Lower leg skin (tissue), 4 donors: ENCODE data around the gene MRPL38. TPM values are rescaled to one million over a fixed set of nuclear protein-coding genes. Genes with fewer than 3 reads are reported as not detected.

Source experiments
- DNase-seq, 2 donors: peaks; one replicate each; pipeline ENCODE4 v3.0.0-alpha.2; 2019; ENCODE audit warnings: low spot score in 2 of 2
- H3K4me3 ChIP-seq: fragments of 200-600 bp; sonication (generic); 2 replicates; pipeline ENCODE4 v1.5.1; 2017; ENCODE audit warnings: mild to moderate bottlenecking, low read depth; ENCODE audit not compliant: poor library complexity, severe bottlenecking
- POLR2A ChIP-seq, 2 donors: fragments of 450-650 bp; IDR thresholded peaks; one replicate each; pipeline ENCODE4 v1.6.1; 2016 to 2017; ENCODE audit warnings: antibody characterized with exemption in 2 of 2, mild to moderate bottlenecking in 1 of 2, moderate library complexity in 1 of 2
- WGBS, 2 donors: methylation state at CpG; one replicate each; pipeline ENCODE4 v1.1.5; 2018; 5-methylcytosine and 5-hydroxymethylcytosine counted together
- intact Hi-C: fragments of 100-400 bp; cut with DNase I; formaldehyde crosslinking; loops from one replicate; pipeline ENCODE4 v1.15.0; 2023; ENCODE audit warnings: low total_unique reads
- total RNA-seq, 4 donors: library from RNA; depleted of rRNA; stranded (reverse); fragments of >200 nt; gene quantifications; one replicate each; pipeline ENCODE4 v1.1.0, GENCODE V29; 2016
- TF ChIP-seq, protein P1 (sequence below), 3 donors: fragments of 450-650 bp; IDR thresholded peaks; one replicate each; pipeline ENCODE4 v1.5.1; 2016; ENCODE audit warnings: antibody characterized with exemption in 3 of 3, mild to moderate bottlenecking in 3 of 3, moderate library complexity in 2 of 3

MRPL38 gene
- total RNA-seq, 4 donors from 2014 or later: 36.5 to 64.7 (median 49.0) TPM

DNA sequence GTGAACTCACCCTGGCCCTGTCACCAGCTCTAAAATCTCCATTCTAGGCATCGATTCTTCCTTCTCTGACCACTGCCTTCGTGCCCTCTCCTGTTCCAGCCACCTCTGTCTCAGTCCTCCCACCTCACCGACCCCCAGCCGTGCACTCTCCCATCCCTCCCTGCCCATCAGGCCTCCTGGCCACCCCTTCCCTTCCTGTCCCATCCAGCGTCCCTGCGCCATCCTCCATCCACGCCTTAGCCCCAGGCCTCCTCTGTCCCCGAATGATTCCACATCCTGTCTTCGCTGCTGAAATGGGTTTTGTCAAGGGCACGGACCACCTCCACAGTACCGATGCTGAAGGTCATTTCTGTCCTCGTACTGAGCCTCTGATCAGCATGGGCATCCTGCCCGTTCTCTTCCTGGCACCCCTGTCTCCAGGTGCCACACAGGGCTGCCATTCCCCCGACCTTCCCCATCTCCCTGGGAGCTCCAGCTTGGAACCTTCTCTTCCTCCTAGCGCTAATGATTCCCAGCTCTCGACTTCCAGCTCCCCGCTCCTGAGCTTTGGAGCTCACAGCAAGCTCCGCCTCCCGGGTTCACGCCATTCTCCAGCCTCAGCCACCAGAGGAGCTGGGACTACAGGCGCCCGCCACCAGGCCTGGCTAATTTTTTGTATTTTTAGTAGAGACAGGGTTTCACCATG, 10.5 kb downstream of the MRPL38 start:
- 61 to 64% methylated on average over 22 of the region's 22 CpGs for WGBS, 2 donors
- H3K4me3 ChIP-seq: no peak overlapping the region
- intact Hi-C loops: no loop called here
- peak in 1 of 2 donors; percentile 79 for DNase-seq
- TF ChIP-seq POLR2A (IDR thresholded peaks at IDR 0.05): no peak
- TF ChIP-seq, protein P1, sequence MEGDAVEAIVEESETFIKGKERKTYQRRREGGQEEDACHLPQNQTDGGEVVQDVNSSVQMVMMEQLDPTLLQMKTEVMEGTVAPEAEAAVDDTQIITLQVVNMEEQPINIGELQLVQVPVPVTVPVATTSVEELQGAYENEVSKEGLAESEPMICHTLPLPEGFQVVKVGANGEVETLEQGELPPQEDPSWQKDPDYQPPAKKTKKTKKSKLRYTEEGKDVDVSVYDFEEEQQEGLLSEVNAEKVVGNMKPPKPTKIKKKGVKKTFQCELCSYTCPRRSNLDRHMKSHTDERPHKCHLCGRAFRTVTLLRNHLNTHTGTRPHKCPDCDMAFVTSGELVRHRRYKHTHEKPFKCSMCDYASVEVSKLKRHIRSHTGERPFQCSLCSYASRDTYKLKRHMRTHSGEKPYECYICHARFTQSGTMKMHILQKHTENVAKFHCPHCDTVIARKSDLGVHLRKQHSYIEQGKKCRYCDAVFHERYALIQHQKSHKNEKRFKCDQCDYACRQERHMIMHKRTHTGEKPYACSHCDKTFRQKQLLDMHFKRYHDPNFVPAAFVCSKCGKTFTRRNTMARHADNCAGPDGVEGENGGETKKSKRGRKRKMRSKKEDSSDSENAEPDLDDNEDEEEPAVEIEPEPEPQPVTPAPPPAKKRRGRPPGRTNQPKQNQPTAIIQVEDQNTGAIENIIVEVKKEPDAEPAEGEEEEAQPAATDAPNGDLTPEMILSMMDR (IDR thresholded peaks at IDR 0.05): no peak

GRCh38 chr17:75893305-75894048, 11.2 kb downstream of the MRPL38 start:
- intact Hi-C loops: no loop called here

DNA sequence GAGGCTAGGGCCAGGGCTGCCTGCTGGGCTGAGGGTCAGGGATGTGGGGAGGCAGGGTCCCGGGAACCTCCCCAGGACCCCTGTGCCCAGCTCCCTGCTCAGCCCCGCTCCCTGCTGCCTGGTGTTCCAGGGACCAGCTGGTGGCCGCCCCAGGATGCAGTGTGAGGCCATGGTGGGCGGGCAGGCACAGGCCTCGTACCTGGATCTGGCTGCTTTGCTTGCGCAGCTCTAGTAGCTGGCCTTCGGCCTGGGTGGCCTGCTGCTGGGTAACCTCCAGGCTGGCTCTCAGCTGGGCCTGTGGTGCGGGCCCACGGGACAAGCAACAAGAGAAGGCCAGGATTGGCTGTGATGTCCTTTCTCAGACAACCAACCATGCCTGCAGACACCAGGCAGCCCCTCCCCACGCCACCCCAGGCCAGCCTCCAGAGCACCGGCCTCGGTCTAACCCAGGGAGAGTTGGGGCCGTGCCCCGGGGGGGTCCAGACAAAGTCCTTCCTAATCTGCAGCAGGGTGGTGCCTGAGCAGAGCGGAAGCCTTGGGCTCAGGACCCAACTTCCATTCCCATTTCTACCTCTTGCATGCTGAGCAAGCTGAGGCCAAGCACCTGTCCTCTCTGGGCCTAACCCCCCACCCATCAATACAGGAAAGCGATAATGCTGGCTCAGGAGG, 12.0 kb downstream of the MRPL38 start:
- WGBS, 2 donors: 86 to 87% methylated on average over 8 to 12 of the region's 16 CpGs

More at GRCh38 chr17:75893305-75894048, 11.2 kb downstream of the MRPL38 start:
- DNase-seq: no peak
- TF ChIP-seq POLR2A (IDR thresholded peaks at IDR 0.05): no peak
- TF ChIP-seq, protein P1 (IDR thresholded peaks at IDR 0.05): no peak
- H3K4me3 ChIP-seq: no peak overlapping the region
- 88% methylated on average over 18 of the region's 18 CpGs for WGBS, 2 donors

GRCh38 chr17:75891605-75892555, 12.8 kb downstream of the MRPL38 start:
- intact Hi-C loops: no loop called here
- DNase-seq: no peak
- 87 to 90% methylated on average over 29 to 32 of the region's 32 CpGs for WGBS, 2 donors
- TF ChIP-seq, protein P1 (IDR thresholded peaks at IDR 0.05): no peak
- no peak for TF ChIP-seq POLR2A (IDR thresholded peaks at IDR 0.05)
- H3K4me3 ChIP-seq: no peak overlapping the region

More for the DNA sequence above, 12.0 kb downstream of the MRPL38 start:
- intact Hi-C loops: no loop called here
- TF ChIP-seq, protein P1 (IDR thresholded peaks at IDR 0.05): no peak
- no peak for TF ChIP-seq POLR2A (IDR thresholded peaks at IDR 0.05)
- no peak for DNase-seq
- H3K4me3 ChIP-seq: no peak overlapping the region

DNA sequence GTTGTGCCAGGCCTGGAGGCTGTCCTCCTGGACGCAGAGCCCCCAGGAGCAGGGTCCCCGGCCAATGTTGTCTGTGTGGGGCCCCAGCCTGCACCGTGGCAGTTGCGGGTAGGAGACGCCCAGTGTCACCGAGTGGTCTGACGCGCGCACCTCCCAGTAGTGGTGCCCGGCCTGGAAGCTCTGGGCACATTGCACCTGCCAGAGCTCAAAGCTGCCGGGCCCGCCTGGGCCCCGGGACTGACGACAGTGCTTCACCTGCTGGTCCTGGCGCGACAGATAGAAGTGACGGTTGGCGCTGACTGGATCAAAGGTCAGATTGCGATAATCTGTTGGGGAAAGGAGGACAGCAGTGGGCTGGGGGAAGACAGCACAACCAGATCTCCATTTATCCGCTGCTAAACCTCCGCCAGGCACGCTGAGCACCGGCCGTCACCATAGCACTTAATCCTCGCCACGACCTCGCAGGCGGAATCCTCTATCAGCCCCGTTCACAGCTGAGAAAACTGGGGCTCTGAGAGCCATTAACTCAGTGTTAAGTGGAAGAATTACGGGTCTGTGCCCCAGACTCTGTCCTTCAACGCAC, 13.6 kb downstream of the MRPL38 start:
- intact Hi-C loops: no loop called here
- 93 to 94% methylated on average over 31 of the region's 31 CpGs for WGBS, 2 donors

More for the DNA sequence above, 13.6 kb downstream of the MRPL38 start:
- H3K4me3 ChIP-seq: no peak overlapping the region
- DNase-seq: no peak
- TF ChIP-seq, protein P1 (IDR thresholded peaks at IDR 0.05): no peak
- TF ChIP-seq POLR2A (IDR thresholded peaks at IDR 0.05): no peak
